Measurements from ENCODE around the gene WDR70. TPM values are rescaled to one million over a fixed set of nuclear protein-coding genes. Genes with fewer than 3 reads are reported as not detected.

Gene WDR70
- total and polyA plus RNA-seq, 2 donors (not counting 3 experiments of a cell fraction or from before 2014, with no cell fraction given) = 6.7 to 37.3 TPM

- H3K4me2 ChIP-seq (ENCODE audit: insufficient read depth, low read length) = no peak overlapping the region
- TF ChIP-seq GATA2 (IDR thresholded peaks at IDR 0.05; ENCODE audit: insufficient read depth, insufficient read length, low read depth, low read length) = no peak
- TF ChIP-seq JUN (IDR thresholded peaks at IDR 0.05; ENCODE audit: borderline replicate concordance, insufficient read depth, insufficient read length, low read depth) = no peak
- no peak for TF ChIP-seq FOS (IDR thresholded peaks at IDR 0.05; ENCODE audit: borderline replicate concordance, insufficient read depth, low read length)
- TF ChIP-seq CTCF (IDR thresholded peaks at IDR 0.05; ENCODE audit: extremely low read depth in 1 of 2, insufficient read depth in 1 of 2, low read depth in 1 of 2, low read length in 2 of 2) = no peak
- TF ChIP-seq POLR2A (IDR thresholded peaks at IDR 0.05; ENCODE audit: low read depth, low read length) = no peak
- no peak for TF ChIP-seq EZH2 (IDR thresholded peaks at IDR 0.05; ENCODE audit: borderline replicate concordance, low read depth, low read length, severe bottlenecking)
- TF ChIP-seq POLR2AphosphoS5 (IDR thresholded peaks at IDR 0.05; ENCODE audit: insufficient read depth, low read depth, low read length) = no peak
- H3K79me2 ChIP-seq (ENCODE audit: control insufficient read depth, insufficient read depth, low read length) = no peaks in the 10 kb centered on the region
- H3K36me3 ChIP-seq (ENCODE audit: control insufficient read depth in 2 of 2, extremely low read depth in 1 of 2, insufficient read depth in 2 of 2, low read length in 2 of 2) = no peaks in the 10 kb centered on the region
- H4K20me1 ChIP-seq (replicated peaks; ENCODE audit: control insufficient read depth, extremely low read depth, insufficient read depth, low read length) = no peaks in the 10 kb centered on the region
- CTCF ChIA-PET = no interaction called here
- FAIRE-seq = no peak
- no peak overlapping the region for H3K4me3 ChIP-seq (replicated peaks in 1 of 3; ENCODE audit: insufficient read depth in 1 of 3, low read depth in 1 of 3, low read length in 3 of 3)
- POLR2A ChIA-PET = no interaction called here
- no peak for DNase-seq (ENCODE audit: low read depth, low spot score)
- dilution Hi-C loops (cut with MboI; ENCODE audit: extremely low pct_ligation_motif_present, low sequenced_read_pairs) (no loop called here), intact Hi-C loops (cut with micrococcal nuclease) (no loop called here)
- H3K9me1 ChIP-seq (replicated peaks; ENCODE audit: control insufficient read depth, extremely low read depth, insufficient read depth, low read length) = no peaks in the 10 kb centered on the region
- H3K27ac ChIP-seq (ENCODE audit: insufficient read depth, low read depth, low read length) = no peak overlapping the region
- no peak overlapping the region for H2AFZ ChIP-seq (ENCODE audit: low read depth, low read length)
- no peaks in the 10 kb centered on the region for H3K9me3 ChIP-seq (replicated peaks; ENCODE audit: control insufficient read depth, insufficient read depth, low read length)
- H3K9ac ChIP-seq (replicated peaks; ENCODE audit: extremely low read depth, insufficient read depth, low read length) = no peak overlapping the region
- H3K4me1 ChIP-seq (ENCODE audit: control insufficient read depth, extremely low read depth, insufficient read depth, low read length) = peaks cover 14% of the 10 kb centered on the region
- no TSS peak for BruUV-seq (replicated peaks)
- H3K27me3 ChIP-seq (ENCODE audit: control insufficient read depth in 2 of 2, insufficient read depth in 2 of 2, low read length in 2 of 2) = no peaks in the 10 kb centered on the region
Observed at GRCh38 chr5:37663538-37663937, 284.4 kb downstream of the WDR70 start.
